K562 (cell line): ENCODE data around the gene TTL. TPM values are rescaled to one million over a fixed set of nuclear protein-coding genes. Genes with fewer than 3 reads are reported as not detected.

Source experiments
- ATF7 ChIP-seq: fragments of 450-650 bp; IDR thresholded peaks from 2 replicates; pipeline ENCODE4 v1.7.1; 2014; ENCODE audit warnings: mild to moderate bottlenecking, moderate library complexity
- CBX3 ChIP-seq, 2 experiments: IDR thresholded peaks; 1 replicate in 1 of 2; 2 replicates in 1 of 2; pipeline ENCODE4 v1.6.1; 2012; ENCODE audit warnings: inconsistent platforms in 2 of 2, low read length in 2 of 2, borderline replicate concordance in 1 of 2, control low read depth in 1 of 2
- CXXC5 ChIP-seq: fragments of 250-450 bp; sonication (Bioruptor Pico); IDR thresholded peaks from 2 replicates; pipeline ENCODE4 v1.8.0; 2022; ENCODE audit warnings: inconsistent platforms, mild to moderate bottlenecking, moderate library complexity
- FOXP1 ChIP-seq: sonication (generic); formaldehyde crosslinking; IDR thresholded peaks from 2 replicates; pipeline ENCODE4 v1.8.0; 2022; ENCODE audit warnings: mild to moderate bottlenecking, missing genetic modification reagents
- GABPB1 ChIP-seq: sonication (generic); formaldehyde crosslinking; IDR thresholded peaks from 2 replicates; pipeline ENCODE4 v1.8.0; 2022; ENCODE audit warnings: mild to moderate bottlenecking, missing genetic modification reagents
- KDM5B ChIP-seq: fragments of 200-600 bp; sonication (generic); IDR thresholded peaks from 2 replicates; pipeline ENCODE4 v1.6.1; 2012; ENCODE audit warnings: low read depth, mild to moderate bottlenecking, moderate library complexity, low read length, control low read depth, inconsistent platforms; ENCODE audit not compliant: insufficient replicate concordance
- LEF1 ChIP-seq: fragments of 450-650 bp; IDR thresholded peaks from 2 replicates; pipeline ENCODE4 v1.6.1; 2016; ENCODE audit warnings: mild to moderate bottlenecking
- MTA2 ChIP-seq: fragments of 450-650 bp; IDR thresholded peaks from 2 replicates; pipeline ENCODE4 v1.6.1; 2016; ENCODE audit warnings: low read depth
- NFIC ChIP-seq: fragments of 450-650 bp; IDR thresholded peaks from 2 replicates; pipeline ENCODE4 v1.6.1; 2017; ENCODE audit warnings: mild to moderate bottlenecking, inconsistent platforms
- NR2C2 ChIP-seq, 2 experiments: fragments of 200-800 bp in 1 of 2; sonication (Bioruptor generic) in 1 of 2; sonication (generic) in 1 of 2; formaldehyde crosslinking in 1 of 2; IDR thresholded peaks; 2 replicates each; pipeline versions ENCODE4 v1.6.1 to v1.8.0; 2016 to 2022; ENCODE audit warnings: mild to moderate bottlenecking in 1 of 2, missing compliant biosample characterization in 1 of 2, missing genetic modification characterization in 1 of 2, missing genetic modification reagents in 1 of 2
- PRPF4 ChIP-seq: fragments of 200-400 bp; formaldehyde crosslinking; IDR thresholded peaks from one replicate; pipeline ENCODE4 v1.6.1; 2017; ENCODE audit warnings: low read length, low read depth, mild to moderate bottlenecking; ENCODE audit not compliant: insufficient read depth, poor library complexity, severe bottlenecking
- RCOR1 ChIP-seq, 2 experiments: IDR thresholded peaks; 2 replicates each; pipeline ENCODE4 v1.6.1; 2012; ENCODE audit warnings: low read depth in 2 of 2, low read length in 2 of 2, borderline replicate concordance in 1 of 2, improper control_type of control experiment in 1 of 2
- TAF1 ChIP-seq: IDR thresholded peaks from 2 replicates; pipeline ENCODE4 v1.6.1; 2011; ENCODE audit warnings: mild to moderate bottlenecking, low read length, moderate library complexity; ENCODE audit not compliant: insufficient read depth, control insufficient read depth, severe bottlenecking; ENCODE audit errors: extremely low read depth
- U2AF2 ChIP-seq: fragments of 200-400 bp; formaldehyde crosslinking; optimal IDR thresholded peaks from 2 replicates; pipeline ENCODE3; 2017; ENCODE audit warnings: low read depth, mild to moderate bottlenecking, low read length
- ZNF311 ChIP-seq: fragments of 250-450 bp; sonication (Bioruptor Pico); IDR thresholded peaks from 2 replicates; pipeline ENCODE4 v1.4.0; 2020; ENCODE audit warnings: mild to moderate bottlenecking, moderate library complexity
- ZNF586 ChIP-seq: fragments of 450-650 bp; formaldehyde crosslinking; conservative IDR thresholded peaks from 2 replicates; pipeline ENCODE4 v1.4.0; 2020; ENCODE audit warnings: mild to moderate bottlenecking, moderate library complexity
- polyA plus RNA-seq, 8 experiments: library from polyadenylated mRNA; depleted of rRNA in 4 of 8; stranded (reverse) in 5 of 8; unstranded in 3 of 8; fragments of >200 nt; fragmentation: Nextera tagmentation in 2 of 8; fragmentation: Illumina TruSeq in 1 of 8; extraction: Ambion mirVana in 2 of 8; extraction: Trizol in 1 of 8; gene quantifications; 2 replicates each; pipeline versions ENCODE4 v1.2.1 to v1.2.3, GENCODE V29; 2011 to 2014; ENCODE audit warnings: inconsistent platforms in 1 of 8, missing spikeins in 1 of 8
- total RNA-seq, 7 experiments: library from RNA; depleted of rRNA in 6 of 7; stranded (reverse); fragments of >200 nt in 6 of 7; fragmentation: Illumina TruSeq in 2 of 7; extraction: Trizol in 2 of 7; gene quantifications; 2 replicates each; pipeline versions ENCODE4 v1.2.1 to v1.2.3, GENCODE V29; 2011 to 2021; ENCODE audit warnings: low replicate concordance in 1 of 7
- TF ChIP-seq, protein P1 (sequence below): fragments of 250-450 bp; sonication (Bioruptor Pico); IDR thresholded peaks from 2 replicates; pipeline ENCODE4 v1.8.0; 2022; ENCODE audit warnings: inconsistent platforms, mild to moderate bottlenecking, moderate library complexity, borderline replicate concordance
- TF ChIP-seq, protein P2 (sequence below): fragments of 250-450 bp; sonication (Bioruptor Pico); IDR thresholded peaks from 2 replicates; pipeline ENCODE4 v1.5.0; 2020; ENCODE audit warnings: mild to moderate bottlenecking, borderline replicate concordance
- TF ChIP-seq, protein P3 (sequence below): fragments of 450-650 bp; formaldehyde crosslinking; IDR thresholded peaks from 2 replicates; pipeline ENCODE4 v1.4.0; 2020; ENCODE audit warnings: mild to moderate bottlenecking, moderate library complexity
- TF ChIP-seq, protein P4 (sequence below), 2 experiments: fragments of 450-650 bp; conservative IDR thresholded peaks; 2 replicates each; pipeline ENCODE4 v1.6.1; 2017; ENCODE audit warnings: mild to moderate bottlenecking in 2 of 2, moderate library complexity in 2 of 2
- TF ChIP-seq, protein P5 (sequence below): sonication (generic); formaldehyde crosslinking; IDR thresholded peaks from 2 replicates; pipeline ENCODE4 v1.9.0; 2022; ENCODE audit warnings: mild to moderate bottlenecking, missing genetic modification reagents

TTL gene
- total and polyA plus RNA-seq, 9 of the 15 experiments (the other 6 are each of a cell fraction or from before 2014, with no cell fraction given): 9.4 to 54.4 (median 34.9) TPM

DNA sequence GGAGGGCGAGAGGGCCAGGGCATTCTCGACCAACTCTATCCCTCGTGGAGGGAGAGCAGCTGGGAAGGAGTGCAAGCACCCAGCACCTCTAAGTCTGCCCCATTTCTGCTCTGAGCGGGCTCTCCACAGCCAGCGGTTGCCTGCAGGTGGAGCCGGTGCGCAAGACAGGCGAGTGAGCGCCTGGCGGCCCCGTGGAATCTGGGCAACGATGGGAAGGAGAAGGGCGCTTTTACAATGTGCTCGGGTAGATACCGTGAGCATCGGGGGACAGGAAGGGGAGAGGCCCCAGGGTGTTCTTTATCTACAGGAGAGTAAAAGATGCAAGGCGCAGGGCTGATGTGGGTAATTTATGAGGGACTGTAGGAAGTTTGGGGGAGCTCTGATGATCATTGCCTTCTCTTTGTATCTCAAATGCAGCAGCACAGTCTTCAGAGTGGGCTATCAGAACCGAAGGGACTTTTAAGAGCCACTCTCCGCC, 867 bp upstream of the TTL start (continued):
- TF ChIP-seq, protein P1, sequence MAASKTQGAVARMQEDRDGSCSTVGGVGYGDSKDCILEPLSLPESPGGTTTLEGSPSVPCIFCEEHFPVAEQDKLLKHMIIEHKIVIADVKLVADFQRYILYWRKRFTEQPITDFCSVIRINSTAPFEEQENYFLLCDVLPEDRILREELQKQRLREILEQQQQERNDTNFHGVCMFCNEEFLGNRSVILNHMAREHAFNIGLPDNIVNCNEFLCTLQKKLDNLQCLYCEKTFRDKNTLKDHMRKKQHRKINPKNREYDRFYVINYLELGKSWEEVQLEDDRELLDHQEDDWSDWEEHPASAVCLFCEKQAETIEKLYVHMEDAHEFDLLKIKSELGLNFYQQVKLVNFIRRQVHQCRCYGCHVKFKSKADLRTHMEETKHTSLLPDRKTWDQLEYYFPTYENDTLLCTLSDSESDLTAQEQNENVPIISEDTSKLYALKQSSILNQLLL: no peak
- TF ChIP-seq TAF1 (peak; percentile 62), ZNF586 (CRISPR knock-in tag) (no peak), GABPB1 (CRISPR knock-in tag) (peak; percentile 73), RCOR1 (IDR thresholded peaks at IDR 0.05; ENCODE audit: borderline replicate concordance in 1 of 2, low read depth in 2 of 2, low read length in 2 of 2) (peak; percentile 44 to 95; a peak in 3 of 4 replicates), KDM5B (peak; percentile 44), CXXC5 (CRISPR knock-in tag) (peak; percentile 64), PRPF4 (no peak), MTA2 (0 out of 2 replicates have a peak, but pooled peaks have one; percentile 21), FOXP1 (CRISPR knock-in tag) (peak; percentile 60; the same call in 1 of the 2 replicates), U2AF2 (no peak), LEF1 (peak; percentile 76), CBX3 (IDR thresholded peaks at IDR 0.05; ENCODE audit: borderline replicate concordance in 1 of 2, low read length in 2 of 2) (0 out of 3 replicates have a peak, but pooled peaks of 1 of the 2 experiments have one; percentile 67), NR2C2 (CRISPR knock-in tag; IDR thresholded peaks at IDR 0.05) (0 out of 2 replicates have a peak, but pooled peaks have one; percentile 26), NR2C2 (tag; IDR thresholded peaks at IDR 0.05) (no peak; the same call in none of the 2 replicates), NFIC (no peak; the same call in 1 of the 2 replicates), ZNF311 (CRISPR knock-in tag) (no peak), ATF7 (no peak)
- TF ChIP-seq, protein P2, sequence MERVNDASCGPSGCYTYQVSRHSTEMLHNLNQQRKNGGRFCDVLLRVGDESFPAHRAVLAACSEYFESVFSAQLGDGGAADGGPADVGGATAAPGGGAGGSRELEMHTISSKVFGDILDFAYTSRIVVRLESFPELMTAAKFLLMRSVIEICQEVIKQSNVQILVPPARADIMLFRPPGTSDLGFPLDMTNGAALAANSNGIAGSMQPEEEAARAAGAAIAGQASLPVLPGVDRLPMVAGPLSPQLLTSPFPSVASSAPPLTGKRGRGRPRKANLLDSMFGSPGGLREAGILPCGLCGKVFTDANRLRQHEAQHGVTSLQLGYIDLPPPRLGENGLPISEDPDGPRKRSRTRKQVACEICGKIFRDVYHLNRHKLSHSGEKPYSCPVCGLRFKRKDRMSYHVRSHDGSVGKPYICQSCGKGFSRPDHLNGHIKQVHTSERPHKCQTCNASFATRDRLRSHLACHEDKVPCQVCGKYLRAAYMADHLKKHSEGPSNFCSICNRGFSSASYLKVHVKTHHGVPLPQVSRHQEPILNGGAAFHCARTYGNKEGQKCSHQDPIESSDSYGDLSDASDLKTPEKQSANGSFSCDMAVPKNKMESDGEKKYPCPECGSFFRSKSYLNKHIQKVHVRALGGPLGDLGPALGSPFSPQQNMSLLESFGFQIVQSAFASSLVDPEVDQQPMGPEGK (CRISPR knock-in tag): no peak
- TF ChIP-seq, protein P3, sequence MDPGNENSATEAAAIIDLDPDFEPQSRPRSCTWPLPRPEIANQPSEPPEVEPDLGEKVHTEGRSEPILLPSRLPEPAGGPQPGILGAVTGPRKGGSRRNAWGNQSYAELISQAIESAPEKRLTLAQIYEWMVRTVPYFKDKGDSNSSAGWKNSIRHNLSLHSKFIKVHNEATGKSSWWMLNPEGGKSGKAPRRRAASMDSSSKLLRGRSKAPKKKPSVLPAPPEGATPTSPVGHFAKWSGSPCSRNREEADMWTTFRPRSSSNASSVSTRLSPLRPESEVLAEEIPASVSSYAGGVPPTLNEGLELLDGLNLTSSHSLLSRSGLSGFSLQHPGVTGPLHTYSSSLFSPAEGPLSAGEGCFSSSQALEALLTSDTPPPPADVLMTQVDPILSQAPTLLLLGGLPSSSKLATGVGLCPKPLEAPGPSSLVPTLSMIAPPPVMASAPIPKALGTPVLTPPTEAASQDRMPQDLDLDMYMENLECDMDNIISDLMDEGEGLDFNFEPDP (CRISPR knock-in tag): no peak
- TF ChIP-seq, protein P4, sequence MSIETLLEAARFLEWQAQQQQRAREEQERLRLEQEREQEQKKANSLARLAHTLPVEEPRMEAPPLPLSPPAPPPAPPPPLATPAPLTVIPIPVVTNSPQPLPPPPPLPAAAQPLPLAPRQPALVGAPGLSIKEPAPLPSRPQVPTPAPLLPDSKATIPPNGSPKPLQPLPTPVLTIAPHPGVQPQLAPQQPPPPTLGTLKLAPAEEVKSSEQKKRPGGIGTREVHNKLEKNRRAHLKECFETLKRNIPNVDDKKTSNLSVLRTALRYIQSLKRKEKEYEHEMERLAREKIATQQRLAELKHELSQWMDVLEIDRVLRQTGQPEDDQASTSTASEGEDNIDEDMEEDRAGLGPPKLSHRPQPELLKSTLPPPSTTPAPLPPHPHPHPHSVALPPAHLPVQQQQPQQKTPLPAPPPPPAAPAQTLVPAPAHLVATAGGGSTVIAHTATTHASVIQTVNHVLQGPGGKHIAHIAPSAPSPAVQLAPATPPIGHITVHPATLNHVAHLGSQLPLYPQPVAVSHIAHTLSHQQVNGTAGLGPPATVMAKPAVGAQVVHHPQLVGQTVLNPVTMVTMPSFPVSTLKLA (conservative IDR thresholded peaks at IDR 0.05): peak; percentile 73 to 82
- TF ChIP-seq, protein P5, sequence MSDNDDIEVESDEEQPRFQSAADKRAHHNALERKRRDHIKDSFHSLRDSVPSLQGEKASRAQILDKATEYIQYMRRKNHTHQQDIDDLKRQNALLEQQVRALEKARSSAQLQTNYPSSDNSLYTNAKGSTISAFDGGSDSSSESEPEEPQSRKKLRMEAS (CRISPR knock-in tag): peak; percentile 83
